IMR-90 (cell line): Measurements from ENCODE around the gene NOP10. TPM values are rescaled to one million over a fixed set of nuclear protein-coding genes. Genes with fewer than 3 reads are reported as not detected.

ENCODE experiments used
- ATAC-seq: fragments of 200-7000 bp; cut with Tn5 transposase; 2 replicates; pipeline ENCODE4 v1.9.1; 2020; ENCODE audit warnings: low read depth, mild to moderate bottlenecking, moderate library complexity
- BruUV-seq: library from RNA; stranded (reverse); fragments of 400-500 nt; replicated peaks from 2 replicates; lab custom pipeline; 2021; lab: Mats Ljungman, UMichigan
- CTCF ChIA-PET: fragments of 300-600 bp; formaldehyde crosslinking; extraction: SDS; loops from one replicate; lab custom pipeline; 2021; ENCODE audit warnings: antibody characterized with exemption; lab: Yijun Ruan, JAX
- POLR2A ChIA-PET: fragments of 300-600 bp; sonication (Branson Sonifier 250); formaldehyde crosslinking; loops from one replicate; lab custom pipeline; 2022; ENCODE audit warnings: antibody characterized with exemption; ENCODE audit not compliant: unreplicated experiment; lab: Charles Lee
- DNase-seq: peaks from one replicate; pipeline ENCODE4 v3.0.0; 2013
- H2AFZ ChIP-seq: replicated peaks from 2 replicates; pipeline ENCODE3; 2013; ENCODE audit warnings: low read length, mild to moderate bottlenecking; ENCODE audit not compliant: poor library complexity
- H2AK5ac ChIP-seq: 2 replicates; pipeline ENCODE4 v1.6.1; 2013; ENCODE audit warnings: low read depth, low read length, inconsistent platforms
- H2AK9ac ChIP-seq: replicated peaks from 2 replicates; pipeline ENCODE3; 2013; ENCODE audit warnings: mild to moderate bottlenecking, low read depth, low read length, moderate library complexity; ENCODE audit not compliant: poor library complexity
- H2BK120ac ChIP-seq: 2 replicates; pipeline ENCODE4 v1.6.1; 2013; ENCODE audit warnings: low read depth, low read length, inconsistent platforms
- H2BK15ac ChIP-seq: 3 replicates; pipeline ENCODE4 v1.6.1; 2013; ENCODE audit warnings: low read depth, low read length, inconsistent platforms
- H2BK20ac ChIP-seq: 2 replicates; pipeline ENCODE4 v1.6.1; 2013; ENCODE audit warnings: low read depth, mild to moderate bottlenecking, inconsistent platforms, low read length, moderate library complexity
- H2BK5ac ChIP-seq: 2 replicates; pipeline ENCODE4 v1.6.1; 2013; ENCODE audit warnings: mild to moderate bottlenecking, low read depth, low read length, inconsistent platforms; ENCODE audit not compliant: poor library complexity, severe bottlenecking
- H3K14ac ChIP-seq: replicated peaks from 2 replicates; pipeline ENCODE4 v1.6.1; 2013; ENCODE audit warnings: low read depth, low read length, inconsistent platforms
- H3K18ac ChIP-seq: 2 replicates; pipeline ENCODE4 v1.6.1; 2013; ENCODE audit warnings: low read depth, low read length, control low read depth
- H3K23ac ChIP-seq: 2 replicates; pipeline ENCODE4 v1.6.1; 2013; ENCODE audit warnings: low read depth, low read length, inconsistent platforms
- H3K27ac ChIP-seq: 2 replicates; pipeline ENCODE4 v1.5.1; 2013; ENCODE audit warnings: mild to moderate bottlenecking, control low read depth, low read length; ENCODE audit not compliant: insufficient read depth
- H3K27me3 ChIP-seq: 2 replicates; pipeline ENCODE4 v1.6.1; 2013; ENCODE audit warnings: low read length; ENCODE audit not compliant: control insufficient read depth, insufficient read depth
- H3K36me3 ChIP-seq: 2 replicates; pipeline ENCODE4 v1.6.1; 2013; ENCODE audit warnings: low read length, mixed read lengths; ENCODE audit not compliant: control insufficient read depth, insufficient read depth
- H3K4ac ChIP-seq: 2 replicates; pipeline ENCODE4 v1.6.1; 2013; ENCODE audit warnings: low read depth, low read length, inconsistent platforms
- H3K4me1 ChIP-seq: 2 replicates; pipeline ENCODE4 v1.6.1; 2013; ENCODE audit warnings: low read length, mixed read lengths; ENCODE audit not compliant: control insufficient read depth, insufficient read depth
- H3K4me2 ChIP-seq: 2 replicates; pipeline ENCODE4 v1.6.1; 2013; ENCODE audit warnings: low read depth, mild to moderate bottlenecking, control low read depth, low read length, moderate library complexity
- H3K4me3 ChIP-seq: 2 replicates; pipeline ENCODE4 v1.5.1; 2013; ENCODE audit warnings: low read depth, mild to moderate bottlenecking, control low read depth, low read length, moderate library complexity; ENCODE audit not compliant: insufficient read depth
- H3K56ac ChIP-seq: 2 replicates; pipeline ENCODE4 v1.6.1; 2013; ENCODE audit warnings: low read length, inconsistent platforms; ENCODE audit not compliant: insufficient read depth; ENCODE audit errors: extremely low read depth
- H3K79me1 ChIP-seq, 2 experiments: 2 replicates each; pipeline ENCODE4 v1.6.1; 2013; ENCODE audit warnings: low read length in 2 of 2, inconsistent platforms in 1 of 2, low read depth in 1 of 2
- H3K9ac ChIP-seq: 2 replicates; pipeline ENCODE4 v1.6.1; 2013; ENCODE audit warnings: low read depth, low read length, control low read depth
- H3K9me1 ChIP-seq: 2 replicates; pipeline ENCODE4 v1.6.1; 2013; ENCODE audit warnings: low read length, inconsistent platforms; ENCODE audit not compliant: insufficient read depth
- H3K9me3 ChIP-seq: 2 replicates; pipeline ENCODE4 v1.6.1; 2013; ENCODE audit warnings: low read length; ENCODE audit not compliant: control insufficient read depth, insufficient read depth
- H4K20me1 ChIP-seq: 2 replicates; pipeline ENCODE4 v1.6.1; 2013; ENCODE audit warnings: low read length, inconsistent platforms; ENCODE audit not compliant: insufficient read depth
- H4K5ac ChIP-seq: 2 replicates; pipeline ENCODE4 v1.6.1; 2013; ENCODE audit warnings: mild to moderate bottlenecking, low read depth, low read length, control low read depth
- H4K8ac ChIP-seq, 2 experiments: 2 replicates each; pipeline ENCODE4 v1.6.1; 2013; ENCODE audit warnings: low read depth in 2 of 2, low read length in 2 of 2, control low read depth in 1 of 2, inconsistent platforms in 1 of 2
- H4K91ac ChIP-seq: 2 replicates; pipeline ENCODE4 v1.6.1; 2013; ENCODE audit warnings: low read depth, low read length, inconsistent platforms; ENCODE audit not compliant: insufficient read depth
- CEBPB ChIP-seq: IDR thresholded peaks from 2 replicates; pipeline ENCODE4 v1.6.1; 2012; ENCODE audit warnings: low read depth, low read length, improper control_type of control experiment
- CHD1 ChIP-seq: IDR thresholded peaks from 2 replicates; pipeline ENCODE4 v1.6.1; 2012; ENCODE audit warnings: low read depth, low read length, improper control_type of control experiment
- CTCF ChIP-seq: conservative IDR thresholded peaks from 2 replicates; pipeline ENCODE4 v1.5.1; 2012; ENCODE audit warnings: mild to moderate bottlenecking, low read depth, low read length, improper control_type of control experiment
- FOS ChIP-seq: fragments of 150-350 bp; IDR thresholded peaks from 2 replicates; pipeline ENCODE4 v1.6.1; 2016; ENCODE audit warnings: low read depth, low read length
- MAFK ChIP-seq: IDR thresholded peaks from 2 replicates; pipeline ENCODE4 v1.6.1; 2012; ENCODE audit warnings: low read depth, low read length, improper control_type of control experiment
- MAZ ChIP-seq: IDR thresholded peaks from 2 replicates; pipeline ENCODE4 v1.6.1; 2012; ENCODE audit warnings: low read depth, mild to moderate bottlenecking, low read length, improper control_type of control experiment, moderate library complexity, borderline replicate concordance
- MXI1 ChIP-seq: IDR thresholded peaks from 2 replicates; pipeline ENCODE4 v1.6.1; 2012; ENCODE audit warnings: low read depth, mild to moderate bottlenecking, low read length, moderate library complexity, borderline replicate concordance
- RCOR1 ChIP-seq: IDR thresholded peaks from 2 replicates; pipeline ENCODE4 v1.6.1; 2012; ENCODE audit warnings: mild to moderate bottlenecking, low read length, improper control_type of control experiment; ENCODE audit not compliant: insufficient replicate concordance
- RFX5 ChIP-seq: IDR thresholded peaks from 2 replicates; pipeline ENCODE4 v1.8.0; 2012; ENCODE audit warnings: low read depth, mild to moderate bottlenecking, low read length, moderate library complexity
- SMC3 ChIP-seq: fragments of 150-350 bp; IDR thresholded peaks from 2 replicates; pipeline ENCODE4 v1.6.1; 2016; ENCODE audit warnings: low read depth, mild to moderate bottlenecking, antibody characterized with exemption, low read length, moderate library complexity
- USF2 ChIP-seq: fragments of 150-350 bp; IDR thresholded peaks from 2 replicates; pipeline ENCODE4 v1.6.1; 2017; ENCODE audit warnings: mild to moderate bottlenecking, antibody characterized with exemption, low read length, low read depth
- WGBS, 2 experiments: methylation state at CpG; one replicate each; pipeline versions ENCODE4 v1.1.5 to v1.1.7; 2013; ENCODE audit warnings: missing lambda C conversion rate in 2 of 2; ENCODE audit not compliant: insufficient read length in 1 of 2; ENCODE audit errors: extremely low coverage in 2 of 2; 5-methylcytosine and 5-hydroxymethylcytosine counted together
- dilution Hi-C: fragments of 300-500 bp; cut with HindIII; formaldehyde crosslinking; loops from one replicate; pipeline ENCODE4 v1.14.3; 2018; ENCODE audit warnings: low sequenced_read_pairs; ENCODE audit not compliant: unreplicated experiment
- in situ Hi-C: fragments of 300-500 bp; cut with MboI; formaldehyde crosslinking; loops from 3 replicates; pipeline ENCODE4 v1.14.3; 2019; ENCODE audit warnings: low sequenced_read_pairs, inconsistent platforms, mixed read lengths
- intact Hi-C: fragments of 100-400 bp; cut with micrococcal nuclease; formaldehyde crosslinking; loops from 2 replicates; pipeline ENCODE4 v1.10.0; 2022
- polyA plus RNA-seq, 3 experiments: library from polyadenylated mRNA; depleted of rRNA; stranded (reverse); fragments of >200 nt; gene quantifications; 2 replicates each; pipeline ENCODE4 v1.2.3, GENCODE V29; 2012; ENCODE audit warnings: low replicate concordance in 1 of 3
- total RNA-seq: library from RNA; depleted of rRNA; stranded (reverse); fragments of >200 nt; gene quantifications from 2 replicates; pipeline ENCODE4 v1.2.3, GENCODE V29; 2012

Gene NOP10
- total and polyA plus RNA-seq, 2 of the 4 experiments (the other 2 are of a cell fraction) = 141 to 468 TPM

GRCh38 chr15:34365091-34365825 lies 22.3 kb upstream of the NOP10 start (continued):
- TF ChIP-seq USF2 = no peak
- no peak for TF ChIP-seq RFX5
- no peak for TF ChIP-seq MAFK

- H2BK5ac ChIP-seq = no peak overlapping the region
- H3K4me1 ChIP-seq = 0 out of 2 replicates have a peak, but pooled peaks cover 3% of the 10 kb centered on the region
- no TSS peak for BruUV-seq
- no peak overlapping the region for H3K56ac ChIP-seq
- no peak overlapping the region for H4K91ac ChIP-seq
- peaks cover 10% of the 10 kb centered on the region for H3K9me1 ChIP-seq
- peaks cover 23 to 39% of the 10 kb centered on the region in 2 experiments for H3K79me1 ChIP-seq
- no peak overlapping the region for H2AFZ ChIP-seq
- no peak overlapping the region for H3K9ac ChIP-seq
- no peak for DNase-seq
- no peak overlapping the region for H3K23ac ChIP-seq
- ChIA-PET POLR2A (no interaction called here), CTCF (interaction anchor here (0.7 kb wide), 1 partner anchor 217 kb away, joined by 3 read pairs; no protein-coding TSS in a partner anchor)
- no peak overlapping the region for H3K4me2 ChIP-seq
- H2BK15ac ChIP-seq = no peak overlapping the region
- H2BK120ac ChIP-seq = no peak overlapping the region
- H3K4me3 ChIP-seq = no peak overlapping the region
- no peak overlapping the region for H2AK9ac ChIP-seq
- intact Hi-C loops (loop anchor here (10.0 kb wide), 1 partner anchor 299 kb away; no protein-coding TSS in a partner anchor), dilution Hi-C loops (no loop called here), in situ Hi-C loops (loop anchor here (10.0 kb wide), 1 partner anchor 259 kb away; the partner anchor contains the start of genes EMC7 and PGBD4)
- no peak overlapping the region for H3K14ac ChIP-seq
- H4K20me1 ChIP-seq = peaks cover 8% of the 10 kb centered on the region; the same call in 1 of the 2 replicates
- H3K4ac ChIP-seq = no peak overlapping the region
- H3K36me3 ChIP-seq = peaks cover 23% of the 10 kb centered on the region
- no peaks in the 10 kb centered on the region for H3K27me3 ChIP-seq
- H3K18ac ChIP-seq = no peak overlapping the region
- no peak overlapping the region for H4K8ac ChIP-seq
- no peaks in the 10 kb centered on the region for H3K9me3 ChIP-seq
- H3K27ac ChIP-seq = no peak overlapping the region
- no CpG with 5 or more reads among the region's 8 CpGs for WGBS, 2 experiments
- H4K5ac ChIP-seq = no peak overlapping the region
- no peak for ATAC-seq
- no peak overlapping the region for H2BK20ac ChIP-seq
- H2AK5ac ChIP-seq = no peak overlapping the region
- no peak for TF ChIP-seq MAZ
- TF ChIP-seq CHD1 = no peak
- no peak for TF ChIP-seq MAFK
- no peak for TF ChIP-seq MXI1
- TF ChIP-seq FOS = no peak
- TF ChIP-seq USF2 = no peak
- TF ChIP-seq CTCF = no peak
- TF ChIP-seq RCOR1 = no peak
- TF ChIP-seq CEBPB = no peak
- no peak for TF ChIP-seq SMC3
These were observed 21.1 kb upstream of the NOP10 start for GRCh38 chr15:34364041-34364440.
